Choroid plexus epithelial cell (primary cell): ENCODE results near the gene NRAS.

Source experiments
- DNase-seq: peaks from one replicate; pipeline ENCODE4 v3.0.0-alpha.2; 2010; ENCODE audit warnings: low read depth
- H3K4me3 ChIP-seq: 2 replicates; pipeline ENCODE4 v1.5.1; 2011; ENCODE audit warnings: low read depth, mild to moderate bottlenecking, control low read depth, low read length, moderate library complexity
- TF ChIP-seq, protein P1 (sequence below): conservative IDR thresholded peaks from 2 replicates; pipeline ENCODE4 v1.5.1; 2011; ENCODE audit warnings: low read depth, mild to moderate bottlenecking, control low read depth, inconsistent platforms, low read length, moderate library complexity

Gene NRAS

DNA sequence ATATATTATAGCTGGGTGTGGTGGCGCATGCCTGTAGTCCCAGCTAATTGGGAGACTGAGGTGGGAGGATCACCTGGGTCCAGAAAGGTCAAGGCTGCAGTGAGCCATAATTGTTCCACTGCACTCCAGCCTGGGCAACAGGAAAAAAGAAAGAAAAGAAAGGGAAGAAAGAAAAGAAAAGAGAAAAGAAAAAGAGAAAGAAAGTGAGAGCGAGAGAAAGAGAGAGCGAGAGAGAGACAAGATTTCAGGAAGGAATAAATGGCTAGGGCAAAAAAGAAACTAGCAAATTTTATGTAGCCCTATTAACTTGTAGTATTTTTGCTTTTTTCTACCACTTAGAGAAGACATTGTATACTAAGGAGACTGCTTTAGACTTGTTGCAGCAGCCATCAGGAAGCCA, 6.2 kb downstream of the NRAS start:
- no peak overlapping the region for H3K4me3 ChIP-seq
- DNase-seq = no peak
- TF ChIP-seq, protein P1, sequence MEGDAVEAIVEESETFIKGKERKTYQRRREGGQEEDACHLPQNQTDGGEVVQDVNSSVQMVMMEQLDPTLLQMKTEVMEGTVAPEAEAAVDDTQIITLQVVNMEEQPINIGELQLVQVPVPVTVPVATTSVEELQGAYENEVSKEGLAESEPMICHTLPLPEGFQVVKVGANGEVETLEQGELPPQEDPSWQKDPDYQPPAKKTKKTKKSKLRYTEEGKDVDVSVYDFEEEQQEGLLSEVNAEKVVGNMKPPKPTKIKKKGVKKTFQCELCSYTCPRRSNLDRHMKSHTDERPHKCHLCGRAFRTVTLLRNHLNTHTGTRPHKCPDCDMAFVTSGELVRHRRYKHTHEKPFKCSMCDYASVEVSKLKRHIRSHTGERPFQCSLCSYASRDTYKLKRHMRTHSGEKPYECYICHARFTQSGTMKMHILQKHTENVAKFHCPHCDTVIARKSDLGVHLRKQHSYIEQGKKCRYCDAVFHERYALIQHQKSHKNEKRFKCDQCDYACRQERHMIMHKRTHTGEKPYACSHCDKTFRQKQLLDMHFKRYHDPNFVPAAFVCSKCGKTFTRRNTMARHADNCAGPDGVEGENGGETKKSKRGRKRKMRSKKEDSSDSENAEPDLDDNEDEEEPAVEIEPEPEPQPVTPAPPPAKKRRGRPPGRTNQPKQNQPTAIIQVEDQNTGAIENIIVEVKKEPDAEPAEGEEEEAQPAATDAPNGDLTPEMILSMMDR = no peak

DNA sequence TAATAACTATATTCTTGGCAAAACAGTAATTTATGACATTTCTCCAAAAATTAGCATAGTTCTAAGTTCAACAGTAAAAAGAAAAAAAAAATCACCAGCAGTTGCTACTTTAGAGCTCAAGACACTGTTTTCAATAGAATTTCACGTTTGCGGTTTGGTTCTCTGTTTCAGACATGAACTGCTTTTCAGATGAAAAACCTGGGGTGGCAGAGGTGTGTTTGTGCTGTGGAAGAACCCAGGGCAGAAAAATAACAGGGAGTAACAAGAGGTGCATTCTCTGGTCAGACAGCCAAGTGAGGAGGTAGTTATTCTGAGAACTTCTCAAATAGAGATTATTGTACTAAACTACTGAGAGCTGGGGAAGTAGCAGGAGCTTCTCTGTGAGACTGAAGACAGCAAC, 9.0 kb downstream of the NRAS start:
- H3K4me3 ChIP-seq = no peak overlapping the region
- DNase-seq = no peak

DNA sequence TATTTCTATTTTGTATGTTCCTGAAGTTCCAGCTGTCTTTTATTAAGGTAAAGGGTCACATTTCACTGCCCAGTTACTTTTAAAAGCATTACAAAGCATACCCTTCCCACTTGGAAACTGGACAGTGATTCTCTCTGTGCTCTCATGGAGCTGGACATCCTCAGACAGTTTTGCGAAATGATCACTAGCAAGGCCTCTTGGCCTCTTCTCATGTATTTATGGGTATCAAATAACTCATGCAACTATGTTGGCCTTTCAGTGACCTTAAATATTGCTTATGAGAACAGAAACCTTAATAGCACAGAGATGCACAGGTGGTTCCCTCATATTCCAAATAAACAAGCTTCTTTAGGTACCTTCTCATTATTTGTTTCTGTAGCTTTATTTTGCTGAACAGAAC, 13.3 kb downstream of the NRAS start:
- peak; percentile 21 for DNase-seq
- H3K4me3 ChIP-seq = no peak overlapping the region
- TF ChIP-seq, protein P1 = no peak

More for the DNA sequence above, 9.0 kb downstream of the NRAS start:
- TF ChIP-seq, protein P1 = no peak

DNA sequence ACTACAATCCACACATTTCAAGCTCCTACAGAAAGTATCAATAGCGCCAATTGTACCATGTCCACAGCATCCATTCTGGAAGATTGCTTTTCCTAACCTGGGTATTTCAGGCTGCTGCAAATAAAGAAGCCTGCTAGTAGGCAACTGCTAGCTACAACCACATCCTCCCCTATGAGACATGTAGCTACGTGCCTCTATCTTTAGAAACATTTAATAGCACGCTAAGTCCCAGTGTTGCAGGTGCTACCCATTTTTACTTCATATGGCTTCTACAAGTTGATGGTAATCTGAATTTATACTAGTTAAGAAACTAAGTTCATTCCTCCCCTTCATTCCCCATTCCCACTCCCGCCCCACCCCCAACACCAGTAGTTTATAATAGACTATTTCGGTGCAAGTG, 13.8 kb downstream of the NRAS start:
- no peak for DNase-seq
- H3K4me3 ChIP-seq = no peak overlapping the region
- TF ChIP-seq, protein P1 = no peak

DNA sequence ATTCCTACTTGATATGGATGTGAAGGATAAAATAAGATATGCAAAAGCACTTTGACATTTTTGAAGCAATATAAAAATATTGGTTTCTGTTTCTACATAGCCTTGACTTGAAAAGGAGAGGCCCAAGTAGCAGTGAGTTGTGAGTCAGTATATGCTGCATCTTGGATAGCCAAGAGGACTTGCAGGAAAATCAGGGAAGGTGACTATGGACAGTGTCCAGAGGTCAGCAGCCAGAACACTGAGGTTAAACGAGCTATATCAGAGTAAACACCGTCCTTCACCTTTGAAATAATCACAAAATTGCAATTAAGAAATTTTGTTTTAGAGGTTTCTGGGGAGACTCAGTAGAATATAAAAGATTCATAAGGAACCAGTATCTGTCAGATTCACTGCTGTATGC, 14.6 kb downstream of the NRAS start:
- TF ChIP-seq, protein P1 = no peak
- H3K4me3 ChIP-seq = no peak overlapping the region
- DNase-seq = no peak

DNA sequence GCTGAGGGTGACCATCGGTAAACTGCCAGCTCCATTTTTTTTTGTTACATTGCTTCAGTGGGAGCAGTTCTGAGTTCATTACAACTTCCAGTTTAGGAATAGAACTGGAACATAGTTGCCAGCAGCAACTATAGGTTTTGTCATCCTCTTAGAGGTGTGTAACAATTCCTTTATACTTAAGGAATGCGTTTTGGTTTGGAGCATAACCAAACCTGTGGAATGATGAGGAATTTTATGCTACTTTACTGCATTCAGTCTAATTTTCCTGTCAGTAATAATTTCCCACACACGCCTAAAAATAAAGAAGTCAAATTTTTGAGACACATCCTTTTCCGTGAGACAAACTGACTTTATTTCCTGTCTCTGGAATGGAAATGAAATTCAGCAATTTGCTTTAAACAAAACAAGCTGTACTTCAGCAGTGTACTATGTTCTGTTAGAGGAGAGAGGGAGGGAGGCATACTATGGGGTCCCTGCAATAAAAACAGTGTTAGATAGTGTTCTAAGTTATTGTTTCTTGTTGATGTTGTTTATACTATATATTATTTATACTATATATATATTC, 16.5 kb downstream of the NRAS start:
- DNase-seq = no peak
- no peak overlapping the region for H3K4me3 ChIP-seq
- TF ChIP-seq, protein P1 = no peak

DNA sequence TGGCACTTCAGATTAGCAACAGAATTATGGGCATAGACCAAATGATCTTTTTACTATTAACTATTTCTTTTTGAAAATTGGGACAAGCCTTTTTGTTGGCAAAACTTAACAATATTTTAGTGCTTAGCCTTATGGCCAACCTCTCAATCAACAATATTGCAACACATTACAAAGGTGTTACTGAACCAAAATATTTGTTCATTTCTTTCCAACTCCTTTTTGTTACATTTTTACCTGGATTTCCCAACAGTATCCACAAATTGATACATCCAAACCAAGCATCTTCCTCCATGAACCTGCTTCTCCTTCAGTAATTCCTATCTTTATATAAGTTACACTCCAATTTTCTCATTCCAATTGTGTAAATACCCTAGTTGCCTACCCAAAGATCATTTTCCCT, 19.8 kb downstream of the NRAS start:
- no peak overlapping the region for H3K4me3 ChIP-seq
- no peak for DNase-seq
- TF ChIP-seq, protein P1 = no peak
